Thyroid gland (tissue), 4 donors: ENCODE results near the gene ATXN1L. TPM values are rescaled to one million over a fixed set of nuclear protein-coding genes. Genes with fewer than 3 reads are reported as not detected.

Source experiments
- DNase-seq, 2 donors: peaks; one replicate each; pipeline ENCODE4 v3.0.0-alpha.2; 2019
- H3K27ac ChIP-seq, 3 donors: fragments of 200-600 bp; sonication (generic); 1 replicate in 2 of 3; 2 replicates in 1 of 3; pipeline ENCODE4 v1.5.1; 2016 to 2019; ENCODE audit warnings: mild to moderate bottlenecking in 1 of 3, moderate library complexity in 1 of 3
- H3K27me3 ChIP-seq: fragments of 200-600 bp; sonication (generic); one replicate; pipeline ENCODE4 v1.5.1; 2019
- H3K36me3 ChIP-seq, 2 donors: fragments of 200-600 bp; sonication (generic); one replicate each; pipeline ENCODE4 v1.5.1; 2016 to 2019
- H3K4me1 ChIP-seq, 2 donors: fragments of 200-600 bp; sonication (generic); one replicate each; pipeline ENCODE4 v1.5.1; 2017 to 2019
- H3K4me3 ChIP-seq, 3 donors: fragments of 200-600 bp; sonication (generic); replicated peaks in 1 of 3; 1 replicate in 2 of 3; 2 replicates in 1 of 3; pipeline ENCODE4 v1.5.1; 2016; ENCODE audit warnings: mild to moderate bottlenecking in 1 of 3
- H3K9me3 ChIP-seq: fragments of 200-600 bp; sonication (generic); one replicate; pipeline ENCODE4 v1.5.1; 2017
- CTCF ChIP-seq, 6 experiments: fragments of 200-600 bp in 3 of 6; fragments of 450-650 bp in 3 of 6; sonication (generic) in 3 of 6; IDR thresholded peaks; one replicate each; pipeline ENCODE4 v1.5.1; 2016 to 2019; ENCODE audit warnings: antibody characterized with exemption in 6 of 6, mild to moderate bottlenecking in 2 of 6, inconsistent platforms in 1 of 6, moderate library complexity in 1 of 6
- POLR2A ChIP-seq, 2 donors: fragments of 450-650 bp; IDR thresholded peaks; one replicate each; pipeline ENCODE4 v1.6.1; 2017; ENCODE audit warnings: antibody characterized with exemption in 2 of 2, mild to moderate bottlenecking in 2 of 2, moderate library complexity in 1 of 2
- WGBS, 2 donors: methylation state at CpG; one replicate each; pipeline ENCODE4 v1.1.5; 2017; 5-methylcytosine and 5-hydroxymethylcytosine counted together
- intact Hi-C: fragments of 100-400 bp; cut with DNase I; formaldehyde crosslinking; loops from one replicate; pipeline ENCODE4 v1.15.1; 2023
- total RNA-seq, 4 donors: library from RNA; depleted of rRNA; stranded (reverse); fragments of >200 nt; gene quantifications; one replicate each; pipeline ENCODE4 v1.2.3, GENCODE V29; 2016

The ATXN1L gene
- total RNA-seq, 4 donors from 2014 or later, result 23.2 to 39.4 (median 27.1) TPM

- Histone ChIP-seq H3K4me3 (no peak overlapping the region), H3K36me3 (peaks cover 6 to 17% of the 10 kb centered on the region in 2 donors), H3K27me3 (no peaks in the 10 kb centered on the region), H3K4me1 (peaks cover 5% of the 10 kb centered on the region in 2 donors), H3K27ac (no peak overlapping the region), H3K9me3 (no peaks in the 10 kb centered on the region)
- WGBS, 2 donors, result 85 to 90% methylated on average over 4 of the region's 4 CpGs
- intact Hi-C loops, result loop anchor here (10.0 kb wide), 2 partner anchors 65 to 85 kb away; no protein-coding TSS in a partner anchor
- DNase-seq, result no peak
- no peak for TF ChIP-seq CTCF (IDR thresholded peaks at IDR 0.05)
- no peak for TF ChIP-seq POLR2A (IDR thresholded peaks at IDR 0.05)
These were observed 34.4 kb downstream of the ATXN1L start for GRCh38 chr16:71880176-71880575.

- Histone ChIP-seq H3K9me3 (no peaks in the 10 kb centered on the region), H3K4me1 (peaks cover 5% of the 10 kb centered on the region in 2 donors), H3K27me3 (no peaks in the 10 kb centered on the region), H3K4me3 (peak overlapping the region; percentile 0 to 98 (median 85)), H3K36me3 (peaks cover 0 to 12% of the 10 kb centered on the region in 2 donors), H3K27ac (peak overlapping the region; percentile 89 to 99 (median 95))
- DNase-seq, result peak; percentile 58 to 68
- intact Hi-C loops, result loop anchor here (10.0 kb wide), 2 partner anchors 68 to 82 kb away; no protein-coding TSS in a partner anchor
- 6% methylated on average over 9 of the region's 9 CpGs for WGBS, 2 donors
- TF ChIP-seq CTCF (IDR thresholded peaks at IDR 0.05) (peak; percentile 80 to 94 (median 88)), POLR2A (IDR thresholded peaks at IDR 0.05) (no peak)
These were observed 36.9 kb downstream of the ATXN1L start for GRCh38 chr16:71882505-71883167.

GRCh38 chr16:71883168-71883848 lies 37.5 kb downstream of the ATXN1L start:
- Histone ChIP-seq H3K4me1 (peaks cover 5% of the 10 kb centered on the region in 2 donors), H3K4me3 (peak overlapping the region; percentile 81 to 98 (median 85)), H3K27ac (peak overlapping the region; percentile 89 to 99 (median 95)), H3K27me3 (no peaks in the 10 kb centered on the region), H3K9me3 (no peaks in the 10 kb centered on the region), H3K36me3 (peaks cover 0 to 10% of the 10 kb centered on the region in 2 donors)
- peak; percentile 78 to 80 for DNase-seq
- TF ChIP-seq POLR2A (IDR thresholded peaks at IDR 0.05) (peak in 1 of 2 donors; percentile 53), CTCF (IDR thresholded peaks at IDR 0.05) (no peak)
- 0 to 1% methylated on average over 10 to 19 of the region's 46 CpGs for WGBS, 2 donors
- intact Hi-C loops, result loop anchor here (10.0 kb wide), 2 partner anchors 69 to 81 kb away; no protein-coding TSS in a partner anchor

- Histone ChIP-seq H3K27me3 (no peaks in the 10 kb centered on the region), H3K27ac (peak within 1 kb of the TSS; percentile 89 to 99 (median 95)), H3K9me3 (no peaks in the 10 kb centered on the region), H3K36me3 (peaks cover 0 to 3% of the 10 kb centered on the region in 2 donors), H3K4me3 (peak within 1 kb of the TSS; percentile 81 to 98 (median 85)), H3K4me1 (peaks cover 5% of the 10 kb centered on the region in 2 donors)
- WGBS, 2 donors, result 0% methylated on average over 28 to 29 of the region's 85 CpGs
- TF ChIP-seq CTCF (IDR thresholded peaks at IDR 0.05), result peak in 2 of 6 experiments; percentile 33 to 40
- peak in 1 of 2 donors; percentile 65 for TF ChIP-seq POLR2A (IDR thresholded peaks at IDR 0.05)
- peak; percentile 82 to 86 for DNase-seq
- intact Hi-C loops, result loop anchor here (10.0 kb wide), 2 partner anchors 69 to 81 kb away; no protein-coding TSS in a partner anchor
These were observed 38.3 kb downstream of the ATXN1L start, which contains the start of gene ZNF821 for GRCh38 chr16:71883849-71884638. TSS of gene ZNF821 (minus strand) at chr16:71884182. CDS start at chr16:71879946, 4,236 bp downstream.
